ENCODE data around the gene IRF2BP2. TPM values are rescaled to one million over a fixed set of nuclear protein-coding genes. Genes with fewer than 3 reads are reported as not detected.

IRF2BP2 gene
- total and polyA plus RNA-seq, 4 donors: 36.9 to 148 (median 107) TPM

GRCh38 chr1:234606784-234607108 is 3.2 kb downstream of the IRF2BP2 start:
- H3K36me3 ChIP-seq (ENCODE audit: control insufficient read depth in 1 of 2, insufficient read depth in 2 of 2, low read length in 1 of 2): peaks cover 0 to 4% of the 10 kb centered on the region in 2 donors
- 1 to 2% methylated on average over 4 of the region's 4 CpGs for WGBS, 2 donors
- intact Hi-C loops (cut with DNase I): loop anchor here (2.0 to 10.0 kb wide), 3 partner anchors 258 to 476 kb away; no protein-coding TSS in a partner anchor
- DNase-seq (no peak), ATAC-seq (ENCODE audit: low FRiP score) (no peak)
- H3K4me1 ChIP-seq (ENCODE audit: control insufficient read depth in 1 of 2, insufficient read depth in 2 of 2, low read length in 2 of 2): peaks cover 1% of the 10 kb centered on the region in 2 donors
- H3K9me3 ChIP-seq (ENCODE audit: control insufficient read depth, low read length): no peaks in the 10 kb centered on the region
- H3K27me3 ChIP-seq (ENCODE audit: control insufficient read depth in 1 of 2, insufficient read depth in 2 of 2, low read length in 1 of 2): no peaks in the 10 kb centered on the region
- peak overlapping the region; percentile 89 to 92 for H3K4me3 ChIP-seq (ENCODE audit: low read length in 2 of 2)
- peak overlapping the region; percentile 2 to 85 for H3K27ac ChIP-seq (ENCODE audit: low read depth in 1 of 2, low read length in 2 of 2)

DNA sequence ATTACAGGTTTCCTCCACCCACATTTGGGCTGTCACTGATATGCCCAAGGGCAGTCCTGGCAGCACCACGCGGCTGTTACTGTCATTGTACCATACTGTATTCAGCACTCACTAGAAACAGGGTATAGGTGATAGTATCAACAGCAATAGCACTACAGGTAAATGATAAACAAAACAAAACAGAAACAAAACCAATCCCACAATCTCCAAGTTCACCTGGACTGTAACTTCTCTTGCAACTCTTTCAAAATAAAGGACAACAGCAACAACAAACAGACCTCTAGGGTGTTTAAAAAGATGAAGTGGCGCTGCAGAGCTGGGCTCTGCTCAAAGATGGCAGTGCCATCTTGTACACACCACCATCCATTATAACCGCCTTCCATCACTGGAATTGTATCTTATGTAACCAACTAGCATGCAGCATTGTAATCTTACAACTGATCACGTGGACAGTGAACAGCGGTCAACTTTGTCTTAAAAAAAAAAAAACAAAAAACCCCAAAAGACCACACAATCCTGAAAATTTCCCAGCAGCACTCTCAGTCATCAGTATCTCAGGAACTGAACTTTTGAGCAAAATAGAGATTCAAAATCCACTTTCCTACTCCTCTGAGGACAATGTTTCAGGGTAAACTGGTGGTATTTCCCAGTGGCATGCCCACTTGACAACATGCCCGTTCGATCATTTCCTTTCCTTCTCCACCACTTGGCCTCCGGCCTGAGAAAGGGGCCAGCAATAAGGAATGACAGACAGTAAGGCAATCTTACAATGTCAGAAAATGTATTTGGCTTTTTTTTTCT is 3.8 kb downstream of the IRF2BP2 start:
- peak overlapping the region; percentile 2 to 86 for H3K27ac ChIP-seq (ENCODE audit: low read depth in 1 of 2, low read length in 2 of 2)
- no peaks in the 10 kb centered on the region for H3K4me1 ChIP-seq (ENCODE audit: control insufficient read depth in 1 of 2, insufficient read depth in 2 of 2, low read length in 2 of 2)
- no peaks in the 10 kb centered on the region for H3K9me3 ChIP-seq (ENCODE audit: control insufficient read depth, low read length)
- H3K4me3 ChIP-seq (ENCODE audit: low read length in 2 of 2): peak overlapping the region; percentile 89 to 92
- H3K36me3 ChIP-seq (ENCODE audit: control insufficient read depth in 1 of 2, insufficient read depth in 2 of 2, low read length in 1 of 2): peaks cover 0 to 4% of the 10 kb centered on the region in 2 donors
- intact Hi-C loops (cut with DNase I): loop anchor here (2.0 to 10.0 kb wide), 3 partner anchors 259 to 477 kb away; no protein-coding TSS in a partner anchor
- no peaks in the 10 kb centered on the region for H3K27me3 ChIP-seq (ENCODE audit: control insufficient read depth in 1 of 2, insufficient read depth in 2 of 2, low read length in 1 of 2)
- DNase-seq (no peak), ATAC-seq (ENCODE audit: low FRiP score) (no peak)
- 0 to 1% methylated on average over 9 of the region's 9 CpGs for WGBS, 2 donors

- H3K27ac ChIP-seq (ENCODE audit: low read depth in 1 of 2, low read length in 2 of 2): peak overlapping the region in 1 of 2 donors; percentile 86
- peaks cover 0 to 4% of the 10 kb centered on the region in 2 donors for H3K36me3 ChIP-seq (ENCODE audit: control insufficient read depth in 1 of 2, insufficient read depth in 2 of 2, low read length in 1 of 2)
- intact Hi-C loops (cut with DNase I): loop anchor here (5.0 to 10.0 kb wide), 2 partner anchors 259 to 312 kb away; no protein-coding TSS in a partner anchor
- H3K9me3 ChIP-seq (ENCODE audit: control insufficient read depth, low read length): no peaks in the 10 kb centered on the region
- no peak for DNase-seq
- no peaks in the 10 kb centered on the region for H3K27me3 ChIP-seq (ENCODE audit: control insufficient read depth in 1 of 2, insufficient read depth in 2 of 2, low read length in 1 of 2)
- peak overlapping the region; percentile 89 to 92 for H3K4me3 ChIP-seq (ENCODE audit: low read length in 2 of 2)
- no peaks in the 10 kb centered on the region for H3K4me1 ChIP-seq (ENCODE audit: control insufficient read depth in 1 of 2, insufficient read depth in 2 of 2, low read length in 2 of 2)
- ATAC-seq (ENCODE audit: low FRiP score): no peak
- WGBS, 2 donors: 0 to 1% methylated on average over 3 of the region's 3 CpGs
These were observed 4.5 kb downstream of the IRF2BP2 start for GRCh38 chr1:234605399-234605982.

- Histone ChIP-seq H3K27ac (ENCODE audit: low read depth in 1 of 2, low read length in 2 of 2) (peak overlapping the region; percentile 17 to 24), H3K36me3 (ENCODE audit: control insufficient read depth in 1 of 2, insufficient read depth in 2 of 2, low read length in 1 of 2) (peaks cover 0 to 4% of the 10 kb centered on the region in 2 donors), H3K9me3 (ENCODE audit: control insufficient read depth, low read length) (no peaks in the 10 kb centered on the region), H3K27me3 (ENCODE audit: control insufficient read depth in 1 of 2, insufficient read depth in 2 of 2, low read length in 1 of 2) (no peaks in the 10 kb centered on the region), H3K4me3 (ENCODE audit: low read length in 2 of 2) (peak overlapping the region; percentile 89 to 92), H3K4me1 (ENCODE audit: control insufficient read depth in 1 of 2, insufficient read depth in 2 of 2, low read length in 2 of 2) (no peaks in the 10 kb centered on the region)
- 0% methylated on average over 6 of the region's 6 CpGs for WGBS, 2 donors
- DNase-seq: no peak
- intact Hi-C loops (cut with DNase I): loop anchor here (5.0 to 10.0 kb wide), 4 partner anchors 72 to 313 kb away; no protein-coding TSS in a partner anchor
- no peak for ATAC-seq (ENCODE audit: low FRiP score)
These were observed 5.2 kb downstream of the IRF2BP2 start for GRCh38 chr1:234604495-234605398.

DNA sequence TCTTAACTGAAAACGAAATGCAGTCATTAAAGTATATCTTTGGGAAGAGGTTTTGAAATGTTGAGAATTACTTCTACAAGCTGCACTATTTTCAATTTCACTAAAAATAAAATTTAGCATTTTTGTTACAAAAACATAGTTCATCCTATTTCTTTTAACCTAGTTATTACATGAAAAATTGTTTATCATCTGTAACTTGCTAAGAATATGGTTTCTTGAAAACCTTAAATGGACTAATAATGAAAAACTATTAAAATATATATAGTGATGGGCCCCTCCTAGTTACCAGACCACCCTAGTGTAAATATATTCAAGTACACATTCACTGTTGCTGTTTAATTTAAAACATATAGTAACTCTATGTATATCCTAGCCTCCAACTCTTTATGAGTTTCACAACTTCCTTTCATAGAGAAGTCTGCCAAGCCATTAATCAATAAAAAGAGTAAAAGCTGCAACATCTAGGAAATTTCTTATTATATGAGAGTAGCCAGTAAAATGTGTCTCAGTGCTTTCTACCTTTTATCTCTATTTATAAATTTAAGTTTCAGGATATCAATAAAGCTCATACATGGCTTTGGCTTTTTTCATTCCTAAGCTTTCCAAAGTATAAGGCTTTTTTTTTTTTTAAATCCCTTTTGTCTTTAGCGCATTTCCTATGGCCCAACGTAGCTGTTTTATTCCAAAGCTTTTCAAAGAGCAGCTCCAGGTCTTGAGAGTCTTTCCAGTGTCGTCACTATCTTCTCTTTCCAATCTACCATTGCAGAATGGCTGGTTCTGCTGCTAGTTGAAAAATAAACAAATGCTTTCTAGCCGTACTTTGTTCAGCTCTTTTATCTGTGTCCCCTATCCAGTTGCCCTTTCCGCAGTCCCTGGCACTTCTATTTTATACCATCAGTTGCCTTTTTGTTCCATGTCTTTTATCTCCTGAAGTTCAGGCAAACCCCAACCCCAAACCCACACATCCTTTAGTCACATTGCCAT is 6.5 kb downstream of the IRF2BP2 start:
- peaks cover 0 to 4% of the 10 kb centered on the region in 2 donors for H3K4me1 ChIP-seq (ENCODE audit: control insufficient read depth in 1 of 2, insufficient read depth in 2 of 2, low read length in 2 of 2)
- H3K36me3 ChIP-seq (ENCODE audit: control insufficient read depth in 1 of 2, insufficient read depth in 2 of 2, low read length in 1 of 2): peaks cover 0 to 4% of the 10 kb centered on the region in 2 donors
- H3K27me3 ChIP-seq (ENCODE audit: control insufficient read depth in 1 of 2, insufficient read depth in 2 of 2, low read length in 1 of 2): no peaks in the 10 kb centered on the region

DNA sequence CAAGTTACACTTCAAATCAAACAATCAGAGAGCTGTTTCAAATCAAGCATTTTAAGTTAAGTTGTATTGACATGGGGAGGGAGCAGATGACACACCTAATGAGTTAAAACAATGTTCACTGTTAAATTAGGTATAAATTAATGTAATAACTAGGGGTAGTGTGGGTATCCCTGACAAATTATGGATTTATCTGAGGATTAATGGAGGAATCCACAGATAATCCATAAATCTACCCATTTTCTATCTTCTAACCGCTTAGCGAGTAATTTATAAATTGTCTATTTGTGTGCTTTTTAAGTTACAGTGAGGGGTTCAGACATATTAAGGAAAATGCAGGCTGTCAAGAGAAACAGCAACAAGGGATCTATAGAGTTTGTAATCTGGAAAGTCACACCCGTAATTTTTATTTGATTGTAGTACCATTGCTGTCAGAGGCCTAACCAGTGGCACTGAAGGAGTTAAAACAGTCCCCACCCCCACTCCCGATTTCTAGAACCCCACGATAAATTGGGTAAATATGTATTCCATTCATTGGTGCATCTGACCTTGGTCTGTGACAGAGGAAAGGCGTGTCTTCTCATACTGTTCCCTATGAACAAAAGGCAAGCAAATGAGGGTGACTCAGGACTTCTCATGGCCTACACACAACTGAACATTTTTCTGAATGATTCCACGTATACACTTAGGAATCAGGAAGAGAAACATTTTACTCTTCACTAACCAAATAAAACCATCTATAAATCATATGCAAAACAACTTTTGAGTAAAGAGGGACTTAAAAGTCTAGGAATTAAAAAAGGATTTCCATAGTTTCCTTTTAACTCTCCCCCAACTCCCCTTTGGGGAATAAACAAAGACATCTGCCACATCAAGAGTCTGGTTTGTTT is 7.4 kb downstream of the IRF2BP2 start:
- Histone ChIP-seq H3K9me3 (ENCODE audit: control insufficient read depth, low read length) (no peaks in the 10 kb centered on the region), H3K36me3 (ENCODE audit: control insufficient read depth in 1 of 2, insufficient read depth in 2 of 2, low read length in 1 of 2) (peaks cover 0 to 4% of the 10 kb centered on the region in 2 donors), H3K4me3 (ENCODE audit: low read length in 2 of 2) (no peak overlapping the region), H3K27ac (ENCODE audit: low read depth in 1 of 2, low read length in 2 of 2) (peak overlapping the region; percentile 55 to 76), H3K27me3 (ENCODE audit: control insufficient read depth in 1 of 2, insufficient read depth in 2 of 2, low read length in 1 of 2) (no peaks in the 10 kb centered on the region), H3K4me1 (ENCODE audit: control insufficient read depth in 1 of 2, insufficient read depth in 2 of 2, low read length in 2 of 2) (peaks cover 0 to 4% of the 10 kb centered on the region in 2 donors)
- intact Hi-C loops (cut with DNase I): loop anchor here (1.0 to 10.0 kb wide), 4 partner anchors 70 to 262 kb away; no protein-coding TSS in a partner anchor
- no peak for DNase-seq
- 26 to 27% methylated on average over 7 of the region's 7 CpGs for WGBS, 2 donors
- peak; percentile 57 for ATAC-seq (ENCODE audit: low FRiP score)

More for the DNA sequence above, 6.5 kb downstream of the IRF2BP2 start:
- WGBS, 2 donors: 2% methylated on average over 6 of the region's 6 CpGs
- peak overlapping the region; percentile 53 to 85 for H3K27ac ChIP-seq (ENCODE audit: low read depth in 1 of 2, low read length in 2 of 2)
- ATAC-seq (ENCODE audit: low FRiP score) (no peak), DNase-seq (no peak)
- H3K4me3 ChIP-seq (ENCODE audit: low read length in 2 of 2): peak overlapping the region in 1 of 2 donors; percentile 86
- no peaks in the 10 kb centered on the region for H3K9me3 ChIP-seq (ENCODE audit: control insufficient read depth, low read length)
- intact Hi-C loops (cut with DNase I): loop anchor here (1.0 to 10.0 kb wide), 4 partner anchors 71 to 261 kb away; no protein-coding TSS in a partner anchor

Data from aorta (tissue), 5 donors.